ENCODE data around the gene ANXA10. TPM values are rescaled to one million over a fixed set of nuclear protein-coding genes. Genes with fewer than 3 reads are reported as not detected.
"Not testable (repeated sequence)": the region's sequence is repeated elsewhere in the genome, so short reads cannot be mapped to it uniquely, and the experiment has no call there.

The ANXA10 gene
- total and polyA plus RNA-seq, 12 donors = not detected

DNA sequence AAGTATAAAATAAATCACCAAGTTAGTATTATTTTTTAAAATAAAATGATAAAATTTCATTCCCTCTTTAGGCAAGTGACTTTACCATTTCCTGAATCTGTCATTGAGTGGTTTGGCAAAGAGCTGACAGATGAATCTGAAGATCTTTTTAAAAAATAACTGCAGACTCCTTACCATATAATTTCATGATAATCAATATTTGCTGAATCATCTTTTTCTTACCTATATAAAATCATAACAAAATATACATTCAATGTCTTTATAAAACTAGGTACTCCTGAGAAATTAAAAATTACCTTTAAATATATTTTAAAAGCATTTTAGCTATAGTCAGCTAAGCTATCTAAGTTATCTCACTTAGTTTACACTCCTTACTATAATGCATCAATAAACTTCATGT, 17.2 kb downstream of the ANXA10 start:
- Histone ChIP-seq H3K27ac (no peak overlapping the region), H3K4me1 (no peaks in the 10 kb centered on the region), H3K36me3 (no peaks in the 10 kb centered on the region), H3K9me3 (peaks cover 0 to 4% (median 0%) of the 10 kb centered on the region in 11 donors), H3K4me3 (no peak overlapping the region), H3K27me3 (no peaks in the 10 kb centered on the region)
- intact Hi-C loops (cut with DNase I) = no loop called here
- DNase-seq (no peak), ATAC-seq (no peak)
- TF ChIP-seq, protein P1, sequence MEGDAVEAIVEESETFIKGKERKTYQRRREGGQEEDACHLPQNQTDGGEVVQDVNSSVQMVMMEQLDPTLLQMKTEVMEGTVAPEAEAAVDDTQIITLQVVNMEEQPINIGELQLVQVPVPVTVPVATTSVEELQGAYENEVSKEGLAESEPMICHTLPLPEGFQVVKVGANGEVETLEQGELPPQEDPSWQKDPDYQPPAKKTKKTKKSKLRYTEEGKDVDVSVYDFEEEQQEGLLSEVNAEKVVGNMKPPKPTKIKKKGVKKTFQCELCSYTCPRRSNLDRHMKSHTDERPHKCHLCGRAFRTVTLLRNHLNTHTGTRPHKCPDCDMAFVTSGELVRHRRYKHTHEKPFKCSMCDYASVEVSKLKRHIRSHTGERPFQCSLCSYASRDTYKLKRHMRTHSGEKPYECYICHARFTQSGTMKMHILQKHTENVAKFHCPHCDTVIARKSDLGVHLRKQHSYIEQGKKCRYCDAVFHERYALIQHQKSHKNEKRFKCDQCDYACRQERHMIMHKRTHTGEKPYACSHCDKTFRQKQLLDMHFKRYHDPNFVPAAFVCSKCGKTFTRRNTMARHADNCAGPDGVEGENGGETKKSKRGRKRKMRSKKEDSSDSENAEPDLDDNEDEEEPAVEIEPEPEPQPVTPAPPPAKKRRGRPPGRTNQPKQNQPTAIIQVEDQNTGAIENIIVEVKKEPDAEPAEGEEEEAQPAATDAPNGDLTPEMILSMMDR (IDR thresholded peaks at IDR 0.05) = no peak

DNA sequence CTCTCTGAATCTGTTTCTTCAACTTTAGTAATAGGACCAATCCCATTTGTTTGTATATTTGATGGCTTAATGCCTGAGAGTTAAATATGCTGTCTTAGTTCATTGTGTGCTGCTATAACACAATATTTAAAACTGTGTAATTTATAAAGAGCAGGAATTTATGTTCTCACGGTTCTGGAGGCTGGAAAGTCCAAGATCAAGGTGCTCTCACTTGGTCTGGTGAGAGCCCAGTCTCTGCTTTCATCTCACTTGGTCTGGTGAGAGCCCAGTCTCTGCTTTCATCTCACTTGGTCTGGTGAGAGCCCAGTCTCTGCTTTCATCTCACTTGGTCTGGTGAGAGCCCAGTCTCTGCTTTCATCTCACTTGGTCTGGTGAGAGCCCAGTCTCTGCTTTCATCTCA, 20.7 kb downstream of the ANXA10 start:
- WGBS, 2 donors = 67 to 68% methylated on average over 1 of the region's 1 CpG
- H3K4me1 ChIP-seq; H3K27ac ChIP-seq; H3K36me3 ChIP-seq; DNase-seq; H3K9me3 ChIP-seq; H3K27me3 ChIP-seq; intact Hi-C loops (cut with DNase I); ATAC-seq; H3K4me3 ChIP-seq: not testable (repeated sequence)

DNA sequence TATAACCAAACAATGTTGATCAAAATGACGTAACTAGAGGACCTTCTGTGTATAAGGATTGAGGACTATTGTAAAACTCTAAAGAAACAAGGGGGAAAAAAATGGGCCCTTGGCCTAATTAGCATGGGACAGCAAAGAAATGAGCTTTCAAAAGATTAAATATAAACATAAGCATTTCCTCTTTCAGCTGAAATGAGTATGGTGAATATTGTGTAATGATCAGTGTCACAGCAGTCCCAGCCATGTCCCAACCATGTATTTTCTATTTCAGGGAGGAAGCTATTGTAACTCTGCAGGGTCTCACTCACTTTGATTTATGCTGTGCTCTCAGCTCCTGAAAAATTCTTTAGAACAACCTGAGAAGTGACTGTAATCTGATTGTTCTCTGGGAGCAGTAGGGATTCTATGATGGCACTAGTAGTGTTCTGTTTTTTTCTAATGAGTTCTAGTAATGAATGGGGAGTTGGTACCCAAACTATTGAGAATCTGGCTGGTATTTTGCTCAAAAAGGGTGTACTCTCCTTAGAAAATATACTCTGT, 25.8 kb downstream of the ANXA10 start:
- TF ChIP-seq, protein P1 (IDR thresholded peaks at IDR 0.05) = no peak
- H3K4me3 ChIP-seq = no peak overlapping the region
- WGBS, 2 donors = 82 to 96% methylated on average over 1 of the region's 1 CpG

DNA sequence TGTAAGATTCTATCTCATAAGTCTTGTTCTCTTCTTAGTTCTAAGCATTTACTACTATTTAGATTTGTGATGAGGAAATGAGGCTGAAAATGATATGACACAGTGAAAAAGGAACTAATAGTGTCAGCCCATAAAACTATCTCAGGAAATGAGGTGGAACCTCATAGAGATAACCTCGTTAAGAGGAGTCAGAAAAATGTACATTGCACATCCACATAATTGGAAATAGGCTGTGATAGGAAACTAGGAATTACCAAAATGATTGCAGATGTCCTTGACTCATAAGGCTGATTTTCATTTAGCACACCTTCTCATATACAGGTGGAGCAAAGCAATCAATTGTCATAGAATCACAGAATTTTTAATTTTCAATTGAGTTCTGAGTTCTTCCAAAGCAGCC, 26.8 kb downstream of the ANXA10 start:
- ATAC-seq (no peak), DNase-seq (no peak)
- WGBS, 2 donors = 30 to 43% methylated on average over 1 of the region's 1 CpG
- TF ChIP-seq, protein P1 (IDR thresholded peaks at IDR 0.05) = no peak
- intact Hi-C loops (cut with DNase I) = no loop called here
- Histone ChIP-seq H3K4me1 (no peaks in the 10 kb centered on the region), H3K27ac (no peak overlapping the region), H3K9me3 (no peaks in the 10 kb centered on the region), H3K36me3 (no peaks in the 10 kb centered on the region), H3K27me3 (peaks cover 0 to 4% (median 0%) of the 10 kb centered on the region in 7 donors), H3K4me3 (no peak overlapping the region)

More for the DNA sequence above, 25.8 kb downstream of the ANXA10 start:
- H3K27ac ChIP-seq = no peak overlapping the region
- no peak for ATAC-seq
- no peaks in the 10 kb centered on the region for H3K4me1 ChIP-seq
- H3K27me3 ChIP-seq = peaks cover 0 to 4% (median 0%) of the 10 kb centered on the region in 7 donors
- no peak for DNase-seq
- H3K9me3 ChIP-seq = no peaks in the 10 kb centered on the region
- intact Hi-C loops (cut with DNase I) = no loop called here
- no peaks in the 10 kb centered on the region for H3K36me3 ChIP-seq

DNA sequence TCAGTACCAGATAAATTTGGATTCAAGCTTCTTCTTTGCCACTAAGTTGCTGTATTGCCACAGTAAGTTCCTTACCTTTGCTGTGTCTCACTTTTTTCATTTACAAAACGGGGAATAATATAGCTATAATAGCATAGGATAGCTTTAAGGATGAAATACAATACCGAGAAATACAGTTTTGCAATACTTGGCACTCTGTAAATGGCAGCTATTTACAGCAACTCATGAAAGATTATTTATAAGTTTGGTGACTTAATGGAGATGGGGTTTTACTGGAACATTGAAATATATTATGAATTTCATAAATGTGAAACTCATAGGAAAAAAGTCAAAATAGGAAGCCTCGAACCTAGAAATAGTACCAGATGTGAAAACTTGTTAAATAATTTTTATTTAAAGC, 27.6 kb downstream of the ANXA10 start:
- ATAC-seq = peak in 1 of 8 donors; percentile 58
- WGBS, 2 donors = 65 to 77% methylated on average over 3 of the region's 3 CpGs
- H3K36me3 ChIP-seq = no peaks in the 10 kb centered on the region
- intact Hi-C loops (cut with DNase I) = loop anchor here in 1 of 10 donors (5.0 kb wide), 1 partner anchor 1988 kb away; no protein-coding TSS in a partner anchor
- no peak overlapping the region for H3K27ac ChIP-seq
- no peak overlapping the region for H3K4me3 ChIP-seq
- TF ChIP-seq, protein P1 (IDR thresholded peaks at IDR 0.05) = no peak
- DNase-seq = no peak
- no peaks in the 10 kb centered on the region for H3K9me3 ChIP-seq
- H3K27me3 ChIP-seq = peaks cover 0 to 4% (median 0%) of the 10 kb centered on the region in 7 donors
- no peaks in the 10 kb centered on the region for H3K4me1 ChIP-seq
